Adrenal gland (tissue), 5 donors: ENCODE measurements around the gene CLDN11.

ENCODE experiments used
- CTCF ChIP-seq, 6 experiments: fragments of 450-650 bp in 4 of 6; fragments of 200-600 bp in 2 of 6; sonication (generic) in 1 of 6; IDR thresholded peaks; 1 replicate in 5 of 6; 2 replicates in 1 of 6; pipeline versions ENCODE4 v1.5.1 to v1.8.0; 2016 to 2021; ENCODE audit warnings: antibody characterized with exemption in 6 of 6, mild to moderate bottlenecking in 2 of 6, moderate library complexity in 1 of 6
- POLR2A ChIP-seq, 2 donors: fragments of 450-650 bp; IDR thresholded peaks; one replicate each; pipeline ENCODE4 v1.6.1; 2017; ENCODE audit warnings: antibody characterized with exemption in 2 of 2, mild to moderate bottlenecking in 2 of 2, moderate library complexity in 1 of 2
- donor health status: DM: no; HTN: no; CAD: no.

- no peak for TF ChIP-seq CTCF (IDR thresholded peaks at IDR 0.05)
- no peak for TF ChIP-seq POLR2A (IDR thresholded peaks at IDR 0.05)
Observed at GRCh38 chr3:170428095-170428494, 9.4 kb downstream of the CLDN11 start.
